ENCODE measurements around the gene FFAR2.
"Not testable (repeated sequence)": the region's sequence is repeated elsewhere in the genome, so short reads cannot be mapped to it uniquely, and the experiment has no call there.

The FFAR2 gene

DNA sequence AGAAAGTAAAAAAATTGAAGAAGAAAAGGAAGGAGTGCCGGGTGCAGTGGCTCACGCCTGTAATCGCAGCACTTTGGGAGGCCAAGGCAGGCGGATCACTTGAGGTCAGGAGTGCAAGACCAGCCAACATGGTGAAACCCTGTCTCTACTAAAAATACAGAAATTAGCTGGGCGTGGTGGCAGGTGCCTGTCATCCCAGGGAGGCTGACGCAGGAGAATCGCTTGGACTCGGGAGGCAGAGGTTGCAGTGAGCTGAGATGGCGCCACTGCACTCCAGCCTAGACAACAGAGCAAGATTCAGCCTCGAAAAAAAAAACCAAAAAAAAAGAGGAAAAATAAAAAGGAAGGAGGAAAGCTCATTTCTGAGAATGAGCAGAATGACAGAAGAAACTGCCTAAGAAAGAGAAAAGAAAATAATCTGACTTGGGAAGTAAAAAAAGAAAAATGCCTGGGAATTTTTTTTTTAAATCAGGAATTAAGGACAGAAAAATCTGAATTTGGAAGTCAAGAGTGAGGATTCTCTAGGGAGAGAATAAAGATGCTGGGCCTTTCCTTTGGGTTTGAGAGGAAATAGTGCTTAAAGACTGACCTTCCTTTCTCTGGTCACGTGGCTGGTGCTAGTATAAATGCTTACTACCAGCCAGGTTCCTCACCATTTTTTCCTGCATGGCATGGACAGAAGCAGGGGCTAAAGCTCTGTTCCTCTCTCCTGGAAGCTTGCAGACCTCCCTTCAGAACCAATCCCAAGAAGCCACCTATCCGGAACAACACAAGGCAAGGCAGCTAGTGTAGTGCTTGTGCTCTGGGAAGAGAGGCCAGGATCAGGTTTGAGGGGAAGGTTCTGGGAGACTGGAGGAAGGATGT, at the start of gene FFAR2:
Gene FFAR2, plus strand, starts transcription at position 652 of the 864 bp plus-strand sequence. CDS start 1,458 bp downstream, outside the sequence.
- no peak for DNase-seq (ENCODE audit: low read depth)

DNA sequence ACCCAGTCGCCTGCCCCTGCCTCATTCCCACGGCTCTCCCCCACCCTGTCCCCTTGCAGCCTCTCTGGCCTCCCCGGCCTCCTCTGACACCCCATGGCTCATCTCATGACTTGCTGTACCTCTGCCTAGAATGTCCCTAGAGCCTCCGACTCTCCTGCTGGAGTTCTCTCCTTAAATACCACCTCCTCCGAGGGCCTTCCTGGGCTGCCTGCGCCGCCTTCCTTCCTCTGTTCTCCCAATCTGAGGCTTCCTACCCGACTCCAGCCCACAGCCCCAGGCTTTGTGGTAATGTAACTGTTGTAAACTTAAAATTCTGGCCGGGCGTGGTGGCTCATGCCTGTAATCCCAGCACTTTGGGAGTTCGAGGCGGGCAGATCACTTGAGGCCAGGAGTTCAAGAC, 49.5 kb upstream of the FFAR2 start:
- no peak for DNase-seq (ENCODE audit: low read depth)

- no peak for DNase-seq (ENCODE audit: low read depth)
These were observed 48.8 kb upstream of the FFAR2 start for GRCh38 chr19:35399231-35399630.

DNA sequence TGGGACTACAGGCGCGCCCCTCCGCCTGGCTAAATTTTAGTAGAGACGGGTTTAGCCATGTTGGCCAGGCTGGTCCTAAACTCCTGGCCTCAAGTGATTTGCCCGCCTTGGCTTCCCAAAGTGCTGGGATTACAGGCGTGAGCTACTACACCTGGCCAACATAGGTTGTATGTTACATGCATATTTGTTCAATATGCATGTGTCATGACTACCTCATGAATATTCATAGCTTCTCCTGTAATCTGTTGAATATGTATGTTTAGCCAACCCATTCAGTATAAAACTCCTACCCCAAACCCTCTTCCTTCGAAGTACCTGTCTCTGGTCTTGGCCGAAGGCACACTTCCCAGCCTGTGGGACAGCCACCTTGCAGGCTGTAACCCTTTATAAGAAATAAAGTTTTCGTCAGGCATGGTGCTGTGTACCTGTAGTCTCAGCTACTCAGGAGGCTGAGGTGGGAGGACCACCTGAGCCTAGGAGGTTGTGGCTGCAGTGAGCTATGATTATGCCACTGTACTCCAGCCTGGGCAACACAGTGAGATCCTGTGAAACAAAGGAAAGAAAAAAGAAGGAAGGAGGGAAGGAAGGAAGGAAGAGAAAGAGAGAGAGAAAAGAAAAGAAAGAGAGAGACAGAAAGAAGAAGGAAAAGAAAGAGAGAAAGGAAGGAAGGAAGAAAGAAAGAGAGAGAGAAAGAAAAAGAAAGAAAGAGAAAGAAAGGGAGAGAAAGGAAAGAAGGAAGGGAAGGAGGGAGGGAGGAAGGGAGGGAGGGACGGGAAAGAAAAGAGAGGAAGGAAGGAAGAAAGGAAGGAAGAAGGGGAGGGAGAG, 47.9 kb upstream of the FFAR2 start:
- no peak for DNase-seq (ENCODE audit: low read depth)

- no peak for DNase-seq (ENCODE audit: low read depth)
These were observed 47.3 kb upstream of the FFAR2 start for GRCh38 chr19:35400773-35401100.

DNA sequence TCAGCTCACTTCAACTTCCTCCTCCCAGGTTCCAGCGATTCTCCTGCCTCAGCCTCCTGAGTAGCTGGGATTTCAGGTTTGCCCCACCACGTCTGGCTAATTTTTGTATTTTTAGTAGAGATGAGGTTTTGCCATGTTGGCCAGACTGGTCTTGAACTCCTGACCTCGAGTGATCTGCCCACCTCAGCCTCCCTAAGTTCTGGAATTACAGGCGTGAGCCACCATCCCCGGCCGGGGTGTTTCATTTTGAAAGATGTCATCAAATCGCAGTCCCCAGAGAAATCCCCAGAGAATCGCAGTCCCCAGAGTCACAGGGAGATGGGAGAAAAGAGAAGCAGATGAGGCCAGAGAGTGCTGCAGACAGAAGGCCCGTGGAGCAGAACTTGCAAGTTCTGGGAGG, 46.6 kb upstream of the FFAR2 start:
- DNase-seq (ENCODE audit: low read depth) = not testable (repeated sequence)

GRCh38 chr19:35403116-35403760, 44.8 kb upstream of the FFAR2 start:
- DNase-seq (ENCODE audit: low read depth) = no peak

DNA sequence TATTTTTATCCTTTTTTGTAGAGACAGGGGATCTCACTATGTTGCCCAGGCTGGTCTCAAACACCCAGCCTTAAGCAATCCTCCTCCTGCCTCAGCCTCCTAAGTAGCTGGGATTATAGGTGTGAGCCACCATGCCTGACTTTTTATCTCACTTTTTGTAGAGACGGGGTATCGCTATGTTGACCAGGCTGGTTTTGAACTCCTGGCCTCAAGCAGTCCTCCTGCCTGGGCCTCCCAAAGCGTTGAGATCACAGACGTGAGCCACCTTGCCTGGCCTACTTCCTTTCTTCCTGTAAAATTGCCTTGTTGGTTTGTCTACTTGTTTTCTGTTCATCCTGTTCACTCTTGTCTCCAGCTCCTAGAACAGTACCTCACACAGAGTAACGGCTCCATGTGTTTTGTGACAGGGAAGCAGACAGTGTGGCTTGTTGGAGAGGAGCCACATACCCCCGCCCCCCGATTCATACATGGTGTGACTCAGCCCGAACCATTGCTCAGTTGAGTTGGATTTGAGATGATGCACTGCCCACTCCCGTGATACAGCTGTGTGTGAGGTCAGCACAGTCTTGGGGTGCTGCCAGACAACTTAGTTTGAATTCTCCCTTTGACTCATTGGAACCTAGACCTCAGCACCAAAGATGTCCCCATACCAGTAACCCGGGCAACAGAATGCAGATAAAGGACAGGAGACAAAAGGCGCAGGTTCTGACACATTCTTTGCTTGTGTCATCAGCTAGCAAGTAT, 43.0 kb upstream of the FFAR2 start:
- no peak for DNase-seq (ENCODE audit: low read depth)

DNA sequence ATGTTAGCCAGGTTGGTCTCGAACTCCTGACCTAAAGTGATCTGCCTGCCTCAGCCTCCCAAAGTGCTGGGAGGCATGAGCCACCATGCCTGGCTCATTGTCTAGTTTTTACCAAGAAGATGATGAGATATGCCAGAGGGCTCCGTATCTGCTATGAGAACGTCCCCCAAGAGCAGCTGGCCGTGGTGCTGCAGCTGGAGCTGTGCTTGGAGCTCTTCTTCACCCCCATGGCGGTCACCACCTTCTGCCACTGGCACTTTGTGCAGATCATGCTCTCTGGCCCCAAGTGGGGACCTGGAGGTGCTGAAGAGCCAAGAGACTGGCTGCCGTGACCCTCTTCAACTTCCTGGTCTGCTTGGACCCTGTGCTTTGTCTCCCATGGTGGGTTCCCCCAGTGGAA, 40.4 kb upstream of the FFAR2 start:
- DNase-seq (ENCODE audit: low read depth) = no peak

DNA sequence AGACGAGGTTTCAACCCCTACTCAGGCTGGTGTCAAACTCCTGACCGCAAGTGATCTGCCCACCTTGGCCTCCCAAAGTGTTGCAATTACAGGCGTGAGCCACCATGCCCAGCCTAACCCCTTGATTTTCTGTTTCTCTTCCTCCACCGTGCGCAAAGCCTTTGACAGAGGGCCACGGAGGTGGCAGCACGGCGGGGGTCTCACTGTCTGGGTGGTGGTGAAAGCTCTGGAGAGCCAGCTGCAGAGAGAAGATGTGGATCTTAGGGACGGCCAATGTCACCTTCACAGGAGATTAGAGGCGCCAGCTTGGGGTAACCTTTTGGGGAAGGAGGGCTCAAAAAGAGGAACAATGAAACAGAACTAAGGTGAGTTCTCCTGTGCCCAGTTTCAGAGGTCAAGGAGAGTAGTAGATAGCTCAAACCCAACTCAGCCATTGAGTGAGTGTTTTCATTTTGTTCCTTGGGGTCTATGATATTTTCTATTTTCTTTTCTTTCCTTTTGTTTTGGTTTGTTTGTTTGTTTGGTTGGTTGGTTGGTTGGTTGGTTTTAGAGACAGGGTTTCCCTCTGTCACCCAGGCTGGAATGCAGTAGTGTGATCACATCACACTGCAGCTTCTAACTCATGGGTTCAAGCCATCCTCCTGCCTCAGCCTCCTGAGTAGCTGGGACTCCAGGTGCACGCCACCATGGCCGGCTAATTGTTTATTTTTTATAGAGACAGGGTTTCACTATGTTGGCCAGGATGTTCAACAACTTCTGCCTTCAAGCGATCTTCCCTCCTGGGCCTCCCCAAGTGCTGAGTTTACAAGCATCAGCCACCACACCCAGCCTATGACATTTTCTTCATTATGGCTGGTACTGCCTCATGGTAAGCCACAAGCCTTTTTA, 39.5 kb upstream of the FFAR2 start:
- no peak for DNase-seq (ENCODE audit: low read depth)

GRCh38 chr19:35409191-35409590, 38.9 kb upstream of the FFAR2 start:
- DNase-seq (ENCODE audit: low read depth) = no peak

DNA sequence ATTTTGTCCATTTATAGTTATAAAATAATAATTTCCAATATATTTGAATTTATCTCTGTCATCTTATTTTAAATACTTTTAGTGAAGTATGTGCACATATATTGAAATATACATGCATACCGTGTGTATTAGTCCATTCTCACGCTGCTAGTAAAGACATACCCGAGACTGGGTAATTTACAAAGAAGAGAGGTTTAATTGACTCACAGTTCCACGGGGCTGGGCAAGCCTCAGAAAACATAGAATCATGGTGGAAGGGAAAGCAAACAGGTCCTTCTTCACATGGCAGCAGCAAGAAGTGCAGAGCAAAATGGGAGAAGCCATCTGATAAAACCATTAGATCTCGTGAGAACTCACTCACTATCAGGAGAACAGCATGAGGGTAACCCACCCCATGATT, 37.6 kb upstream of the FFAR2 start:
- no peak for DNase-seq (ENCODE audit: low read depth)

DNA sequence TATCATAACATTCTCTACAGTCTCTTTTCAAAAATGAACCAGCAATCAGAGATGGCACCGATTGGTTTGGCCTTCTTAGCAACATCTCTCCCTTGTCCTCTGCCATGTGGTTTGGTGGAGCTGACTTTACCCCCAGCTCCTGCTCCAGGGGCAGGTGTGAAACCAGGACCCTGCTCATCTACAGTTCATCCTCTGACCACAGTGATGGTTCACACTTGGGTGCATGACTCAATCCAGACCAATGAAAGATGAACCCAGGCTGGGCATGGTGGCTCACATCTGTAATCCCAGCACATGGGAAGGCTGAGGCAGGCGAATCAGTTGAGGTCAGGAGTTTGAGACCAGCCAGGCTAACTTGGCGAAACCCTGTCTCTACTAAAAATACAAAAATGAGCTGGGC, 33.6 kb upstream of the FFAR2 start:
- DNase-seq (ENCODE audit: low read depth) = no peak

- no peak for DNase-seq (ENCODE audit: low read depth)
These were observed 31.7 kb upstream of the FFAR2 start for GRCh38 chr19:35416331-35416730.

DNA sequence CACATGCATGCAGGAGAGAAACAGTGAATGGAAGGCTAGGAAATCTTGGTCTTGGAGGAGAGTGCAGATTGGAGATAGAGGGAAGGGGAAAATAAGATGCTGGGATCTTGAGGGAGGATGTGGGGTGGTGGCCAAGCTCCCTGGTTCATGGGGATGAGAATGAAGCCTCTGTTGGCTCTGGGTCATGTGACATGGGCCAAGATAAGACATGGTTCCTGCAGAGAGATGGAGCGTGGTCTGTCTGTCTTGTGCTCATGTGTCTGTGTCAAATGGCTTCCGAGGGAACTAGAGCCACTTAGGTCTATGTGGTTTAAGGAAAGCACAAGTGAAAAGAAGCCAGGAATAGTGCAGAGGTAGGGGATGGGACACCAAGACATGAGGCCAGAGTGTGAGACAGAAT, 30.8 kb upstream of the FFAR2 start:
- DNase-seq (ENCODE audit: low read depth) = no peak

DNA sequence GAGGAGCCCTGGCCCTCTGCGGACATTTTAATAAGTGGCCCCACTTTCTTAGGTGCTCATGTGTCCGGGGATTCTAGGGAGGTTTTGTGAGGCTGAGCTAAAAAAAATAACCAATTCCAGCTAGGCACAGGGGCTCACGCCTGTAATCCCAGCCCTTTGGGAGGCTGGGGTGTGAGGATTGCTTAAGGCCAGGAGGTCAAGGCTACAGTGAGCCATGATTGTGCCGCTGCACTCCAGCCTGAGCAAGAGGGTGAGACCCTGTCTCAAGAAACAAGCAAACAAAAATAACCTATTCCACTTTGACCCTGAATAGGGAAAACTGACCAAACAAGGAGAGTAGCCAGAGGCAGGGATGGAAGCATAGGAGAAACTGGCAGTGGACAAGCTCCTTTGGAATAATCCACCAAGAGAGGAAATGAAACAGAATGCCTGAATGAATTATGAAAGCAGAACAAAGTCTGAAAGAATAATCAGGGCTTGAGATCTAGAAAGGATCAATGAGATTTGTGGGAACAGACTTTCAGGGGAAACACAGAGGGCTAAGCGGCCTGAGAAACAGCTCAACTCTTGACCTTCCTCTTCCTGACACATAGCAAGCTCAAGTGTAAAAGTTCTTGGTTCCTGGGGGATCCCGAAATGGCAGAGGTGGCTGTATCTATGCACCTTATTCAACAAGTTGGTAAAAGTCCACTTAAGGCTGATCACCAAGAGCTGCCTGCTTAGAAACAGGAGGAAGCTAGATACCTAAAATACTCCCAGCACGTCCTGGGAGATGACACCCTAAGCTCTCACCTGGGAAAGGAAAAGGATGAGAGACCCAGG, 30.1 kb upstream of the FFAR2 start:
- DNase-seq (ENCODE audit: low read depth) = no peak

- DNase-seq (ENCODE audit: low read depth) = no peak
These were observed 29.0 kb upstream of the FFAR2 start for GRCh38 chr19:35419046-35419445.

DNA sequence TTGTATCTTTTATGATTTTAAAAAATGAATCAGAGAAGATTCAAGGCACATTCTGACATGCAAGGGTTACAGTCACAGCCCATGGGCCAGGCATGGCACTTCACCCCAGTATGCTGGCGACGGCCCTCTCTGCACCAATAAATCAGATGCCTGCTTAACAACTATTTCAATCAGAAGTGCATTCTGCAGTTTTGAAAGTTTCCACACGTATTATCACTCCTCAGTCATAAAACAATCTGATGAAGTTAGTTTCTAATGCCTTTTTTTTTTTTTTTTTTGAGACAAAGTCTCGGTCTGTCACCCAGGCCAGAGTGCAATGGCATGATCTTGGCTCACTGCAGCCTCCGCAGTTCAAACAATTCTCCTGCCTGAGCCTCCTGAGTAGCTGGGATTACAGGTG, 28.3 kb upstream of the FFAR2 start:
- DNase-seq (ENCODE audit: low read depth) = no peak

DNA sequence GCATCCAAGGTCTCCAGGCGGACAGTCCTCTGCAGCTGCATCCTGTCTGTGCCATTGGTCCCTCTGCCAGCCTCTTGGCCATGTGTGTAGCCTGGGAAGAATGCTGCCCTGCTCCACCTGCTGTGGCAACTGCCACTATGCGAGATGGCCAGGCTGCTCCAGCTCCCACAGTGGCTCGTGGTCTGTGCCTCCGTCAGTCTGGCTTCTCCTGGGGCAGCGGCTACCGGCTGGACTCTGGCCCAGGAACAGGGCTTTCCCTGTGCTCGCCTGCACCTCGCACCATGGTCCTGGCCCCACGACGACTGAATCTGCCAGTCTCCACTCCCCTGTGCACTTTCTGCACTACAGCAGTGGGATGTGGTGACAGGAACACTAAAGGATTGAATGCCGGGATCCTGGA, 26.7 kb upstream of the FFAR2 start:
- no peak for DNase-seq (ENCODE audit: low read depth)

DNA sequence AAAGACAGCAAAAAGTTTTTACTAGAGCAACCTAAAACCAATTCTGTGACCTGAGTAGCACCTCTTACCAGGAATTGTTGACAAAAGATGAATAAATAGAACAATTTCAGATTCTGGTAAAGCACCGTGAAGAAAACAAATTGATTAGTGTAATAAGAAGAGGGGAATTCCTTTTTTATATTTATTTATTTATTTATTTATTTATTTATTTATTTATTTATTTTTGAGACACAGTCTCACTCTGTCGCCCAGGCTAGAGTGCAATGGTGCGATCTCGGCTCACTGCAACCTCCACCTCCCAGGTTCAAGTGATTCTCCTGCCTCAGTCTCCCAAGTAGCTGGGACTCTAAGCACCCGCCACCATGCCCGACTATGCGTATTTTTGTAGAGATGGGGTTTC, 24.7 kb upstream of the FFAR2 start:
- not testable (repeated sequence) for DNase-seq (ENCODE audit: low read depth)

Measured in stimulated activated CD4-positive, alpha-beta T cell treated with anti-CD3 and anti-CD28 coated beads, Interleukin-2, amount 100 ng/mL, for 4 hours (primary cell).